AG04449 (cell line): ENCODE measurements around the gene UFM1.

Experiments
- CTCF ChIA-PET: fragments of 350-600 bp; formaldehyde crosslinking; extraction: SDS; loops from one replicate; lab custom pipeline; 2021; ENCODE audit warnings: antibody characterized with exemption; lab: Yijun Ruan, JAX
- POLR2A ChIA-PET: fragments of 400-600, 350-600 bp; formaldehyde crosslinking; extraction: SDS; loops from one replicate; lab custom pipeline; 2020; ENCODE audit warnings: antibody characterized with exemption, inconsistent platforms; lab: Yijun Ruan, JAX
- DNase-seq: peaks from one replicate; pipeline ENCODE4 v3.0.0-alpha.2; 2010; ENCODE audit warnings: low read depth, low spot score
- H3K4me3 ChIP-seq: 2 replicates; pipeline ENCODE4 v1.5.1; 2011; ENCODE audit warnings: low read depth, mild to moderate bottlenecking, control low read depth, low read length
- TF ChIP-seq, protein P1 (sequence below): IDR thresholded peaks from one replicate; pipeline ENCODE4 v1.5.1; 2011; ENCODE audit warnings: mild to moderate bottlenecking, moderate library complexity, low read length, control low read depth, inconsistent platforms; ENCODE audit not compliant: insufficient read depth; ENCODE audit errors: missing control alignments

Gene UFM1

DNA sequence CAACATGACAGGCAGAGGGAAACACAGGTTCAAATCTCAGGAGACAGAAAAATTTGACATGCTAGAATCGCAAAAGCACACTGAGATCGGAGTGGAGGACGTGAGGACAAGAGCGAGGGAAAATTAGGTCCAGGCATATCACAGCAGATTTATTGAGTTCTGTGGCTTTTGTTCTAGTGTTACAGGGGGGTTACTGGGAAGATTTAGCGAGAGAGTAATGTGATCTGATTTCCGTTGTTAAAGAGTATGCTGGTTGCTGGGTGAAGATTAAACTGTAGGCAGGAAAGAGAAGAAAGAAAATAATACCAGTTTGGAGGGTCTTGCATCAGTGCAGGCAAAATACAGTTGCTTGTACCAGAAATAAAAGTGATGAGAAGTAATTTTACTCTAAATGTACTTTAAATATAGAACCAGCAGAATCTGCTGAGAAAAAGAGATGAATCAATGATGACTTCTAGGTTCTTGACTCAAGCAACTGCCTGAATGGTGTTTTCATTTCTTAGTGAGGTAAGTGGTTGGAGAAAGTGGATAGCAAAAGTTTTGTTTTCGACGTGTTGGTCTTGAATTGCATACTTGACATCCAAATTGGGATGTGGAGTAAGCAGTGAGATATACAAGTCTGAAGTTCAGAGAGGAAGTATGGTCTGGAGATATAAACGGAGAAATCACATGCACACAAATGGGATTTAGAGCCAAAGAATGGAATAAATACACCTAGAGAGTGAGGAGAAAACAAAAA is 35.7 kb downstream of the UFM1 start:
- ChIA-PET CTCF (no interaction called here), POLR2A (no interaction called here)
- H3K4me3 ChIP-seq: no peak overlapping the region
- TF ChIP-seq, protein P1, sequence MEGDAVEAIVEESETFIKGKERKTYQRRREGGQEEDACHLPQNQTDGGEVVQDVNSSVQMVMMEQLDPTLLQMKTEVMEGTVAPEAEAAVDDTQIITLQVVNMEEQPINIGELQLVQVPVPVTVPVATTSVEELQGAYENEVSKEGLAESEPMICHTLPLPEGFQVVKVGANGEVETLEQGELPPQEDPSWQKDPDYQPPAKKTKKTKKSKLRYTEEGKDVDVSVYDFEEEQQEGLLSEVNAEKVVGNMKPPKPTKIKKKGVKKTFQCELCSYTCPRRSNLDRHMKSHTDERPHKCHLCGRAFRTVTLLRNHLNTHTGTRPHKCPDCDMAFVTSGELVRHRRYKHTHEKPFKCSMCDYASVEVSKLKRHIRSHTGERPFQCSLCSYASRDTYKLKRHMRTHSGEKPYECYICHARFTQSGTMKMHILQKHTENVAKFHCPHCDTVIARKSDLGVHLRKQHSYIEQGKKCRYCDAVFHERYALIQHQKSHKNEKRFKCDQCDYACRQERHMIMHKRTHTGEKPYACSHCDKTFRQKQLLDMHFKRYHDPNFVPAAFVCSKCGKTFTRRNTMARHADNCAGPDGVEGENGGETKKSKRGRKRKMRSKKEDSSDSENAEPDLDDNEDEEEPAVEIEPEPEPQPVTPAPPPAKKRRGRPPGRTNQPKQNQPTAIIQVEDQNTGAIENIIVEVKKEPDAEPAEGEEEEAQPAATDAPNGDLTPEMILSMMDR: no peak
- DNase-seq: no peak

DNA sequence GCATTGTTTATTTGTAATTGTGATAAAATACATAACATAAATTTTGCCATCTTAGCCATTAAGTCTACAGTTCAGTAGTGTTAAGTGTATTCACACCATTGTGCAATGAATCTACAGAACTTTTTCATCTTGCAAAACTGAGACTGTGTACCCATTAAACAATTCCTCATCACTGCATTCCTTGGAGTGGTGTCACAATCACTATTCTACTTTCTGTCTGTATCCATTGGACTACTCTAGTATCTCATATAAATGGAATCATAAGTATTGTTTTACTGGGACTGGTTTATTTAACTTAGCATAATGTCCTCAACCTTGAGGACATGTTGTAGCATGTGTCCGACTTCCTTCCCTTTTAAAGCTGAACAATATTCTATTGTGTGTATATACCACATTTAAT is 36.8 kb downstream of the UFM1 start:
- DNase-seq: no peak
- ChIA-PET POLR2A (no interaction called here), CTCF (no interaction called here)
- TF ChIP-seq, protein P1: no peak
- H3K4me3 ChIP-seq: no peak overlapping the region

DNA sequence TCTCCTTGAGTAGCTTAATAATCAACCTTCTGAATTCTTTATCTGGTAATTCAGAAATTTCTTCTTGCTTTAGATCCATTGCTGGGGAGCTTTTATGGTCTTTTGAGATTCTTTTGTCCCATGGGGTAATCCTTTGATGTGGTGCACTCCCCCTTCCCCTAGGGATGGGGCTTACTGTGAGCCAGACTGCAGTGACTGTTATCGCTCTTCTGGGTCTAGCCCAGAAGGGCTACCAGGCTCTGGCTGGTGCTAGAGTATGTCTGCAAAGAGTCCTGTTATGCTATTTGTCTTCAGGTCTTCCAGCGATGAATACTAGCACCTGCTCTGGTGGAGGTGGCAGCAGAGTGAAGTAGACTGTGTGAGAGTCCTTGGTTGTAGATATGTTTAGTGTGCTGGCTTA is 41.7 kb downstream of the UFM1 start:
- no peak overlapping the region for H3K4me3 ChIP-seq
- POLR2A ChIA-PET: no interaction called here
- CTCF ChIA-PET: no interaction called here
- DNase-seq: no peak
- TF ChIP-seq, protein P1: no peak

DNA sequence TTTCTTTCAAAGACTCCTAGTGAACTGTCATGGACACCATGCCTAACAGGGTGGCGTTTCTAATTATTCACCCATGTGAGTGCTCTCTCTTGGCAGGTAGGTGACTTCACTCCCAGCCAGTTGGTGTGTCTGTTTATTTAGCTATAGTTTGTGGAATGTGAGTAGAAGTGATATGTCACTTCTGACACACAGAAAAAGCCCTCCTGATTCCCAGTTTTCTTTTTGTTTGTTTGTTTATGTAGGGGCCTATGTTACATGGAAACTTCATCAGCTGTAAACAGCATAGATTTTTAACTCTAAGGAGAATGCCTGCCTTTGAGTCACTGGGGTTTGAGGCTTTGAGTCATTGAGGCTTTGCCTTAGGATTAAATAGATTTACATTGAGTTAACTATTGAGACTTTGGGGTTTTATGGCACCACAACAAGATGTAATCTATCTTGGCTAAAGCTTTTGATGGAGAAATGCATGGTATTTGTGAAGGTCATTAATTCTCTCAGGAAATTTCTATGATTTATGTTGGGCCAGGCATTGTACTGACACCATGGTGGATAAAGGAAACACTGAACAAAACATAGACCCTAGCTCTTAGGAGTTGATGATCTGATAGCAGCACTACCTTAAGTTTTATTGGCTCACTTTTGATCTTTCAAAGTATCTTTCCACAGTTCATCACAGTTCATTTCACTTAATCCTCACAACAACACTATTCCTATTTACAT is 45.3 kb downstream of the UFM1 start:
- TF ChIP-seq, protein P1: no peak
- CTCF ChIA-PET: no interaction called here
- no peak overlapping the region for H3K4me3 ChIP-seq
- POLR2A ChIA-PET: no interaction called here
- no peak for DNase-seq

DNA sequence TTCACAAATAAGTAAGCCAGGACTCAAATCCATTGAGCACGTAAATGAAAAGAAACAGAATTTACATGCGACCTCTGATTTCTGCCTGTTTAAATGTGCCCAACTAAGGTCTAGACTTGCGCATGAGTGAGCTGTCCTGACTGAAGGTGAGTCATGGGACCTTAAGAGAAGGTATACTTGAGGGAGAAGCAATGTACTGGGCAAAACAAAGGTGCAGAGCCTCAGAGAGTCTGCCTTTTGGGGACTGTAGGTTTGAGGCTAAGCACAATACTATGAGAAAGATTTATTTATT is 45.8 kb downstream of the UFM1 start:
- ChIA-PET CTCF (no interaction called here), POLR2A (no interaction called here)
- TF ChIP-seq, protein P1: no peak
- H3K4me3 ChIP-seq: no peak overlapping the region
- DNase-seq: no peak

DNA sequence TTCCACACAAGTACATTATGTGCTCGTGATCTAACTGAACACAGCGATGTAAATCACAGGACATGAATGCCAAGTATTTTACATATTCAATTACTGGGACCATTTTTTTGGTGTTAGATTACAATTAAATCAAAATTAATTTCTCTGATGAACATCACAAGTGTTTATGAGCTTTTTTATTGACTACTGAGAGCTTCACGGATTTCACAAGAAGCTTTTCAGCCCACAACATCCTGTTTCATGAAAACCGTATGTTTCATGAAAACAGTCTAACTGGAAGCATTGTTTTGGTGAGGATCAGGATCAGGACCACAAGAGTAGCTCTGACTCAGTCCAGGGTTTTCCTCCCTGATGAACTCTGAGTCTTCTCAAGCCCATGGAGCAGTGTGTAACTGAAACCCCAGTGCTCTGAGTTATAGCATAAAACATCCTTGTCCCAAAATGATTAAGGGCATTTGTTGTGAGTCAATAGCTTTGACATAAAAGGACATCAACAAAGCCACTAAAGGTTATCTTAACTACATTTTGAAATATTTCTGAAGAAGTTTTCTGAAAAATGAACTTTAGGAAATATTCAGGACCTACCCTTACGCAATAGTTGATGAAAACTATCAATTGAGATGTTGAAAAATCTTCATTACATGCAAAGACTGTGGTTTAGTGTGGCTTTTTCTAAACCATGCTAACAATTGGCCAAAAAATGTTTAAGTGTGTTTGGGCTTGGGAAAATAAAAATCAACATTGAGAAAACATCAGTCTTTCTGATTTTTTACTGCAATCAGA is 49.3 kb downstream of the UFM1 start:
- TF ChIP-seq, protein P1: no peak
- DNase-seq: peak; percentile 7
- ChIA-PET CTCF (no interaction called here), POLR2A (no interaction called here)
- H3K4me3 ChIP-seq: no peak overlapping the region
